Fibroblast of villous mesenchyme (primary cell): ENCODE data around the gene NDST3. TPM values are rescaled to one million over a fixed set of nuclear protein-coding genes. Genes with fewer than 3 reads are reported as not detected.

ENCODE experiments used
- DNase-seq: peaks from one replicate; pipeline ENCODE4 v3.0.0-alpha.2; 2010; ENCODE audit warnings: low read depth
- H3K4me3 ChIP-seq: 2 replicates; pipeline ENCODE4 v1.5.1; 2011; ENCODE audit warnings: low read depth, mild to moderate bottlenecking, low read length
- CTCF ChIP-seq: IDR thresholded peaks from 2 replicates; pipeline ENCODE4 v1.5.1; 2012; ENCODE audit warnings: low read depth, mild to moderate bottlenecking, low read length; ENCODE audit not compliant: insufficient read depth
- total RNA-seq: library from RNA; depleted of rRNA; stranded (reverse); fragments of >200 nt; gene quantifications from 2 replicates; pipeline ENCODE4 v1.2.3, GENCODE V29; 2012

The NDST3 gene
- total RNA-seq, 1 donor: under 0.01 TPM

- H3K4me3 ChIP-seq: no peak overlapping the region
- DNase-seq: no peak
These were observed 64.8 kb downstream of the NDST3 start for GRCh38 chr4:118099106-118099505.

GRCh38 chr4:118102195-118102594, 67.9 kb downstream of the NDST3 start:
- TF ChIP-seq CTCF: no peak
- no peak for DNase-seq

More at GRCh38 chr4:118099106-118099505, 64.8 kb downstream of the NDST3 start:
- TF ChIP-seq CTCF: no peak

GRCh38 chr4:118112117-118113046, 78.1 kb downstream of the NDST3 start:
- peak; percentile 79 for DNase-seq
- no peak overlapping the region for H3K4me3 ChIP-seq
- TF ChIP-seq CTCF: no peak

More at GRCh38 chr4:118102195-118102594, 67.9 kb downstream of the NDST3 start:
- no peak overlapping the region for H3K4me3 ChIP-seq

- no peak for TF ChIP-seq CTCF
- no peak overlapping the region for H3K4me3 ChIP-seq
- peak; percentile 30 for DNase-seq
These were observed 78.9 kb downstream of the NDST3 start for GRCh38 chr4:118113220-118113619.

GRCh38 chr4:118114720-118115119, 80.4 kb downstream of the NDST3 start:
- peak; percentile 4 for DNase-seq
- no peak for TF ChIP-seq CTCF
- H3K4me3 ChIP-seq: no peak overlapping the region

- DNase-seq: no peak
- H3K4me3 ChIP-seq: no peak overlapping the region
- no peak for TF ChIP-seq CTCF
These were observed 86.0 kb downstream of the NDST3 start for GRCh38 chr4:118120120-118120760.
